Astrocyte (in vitro differentiated cells and primary cell): ENCODE measurements around the gene SLC25A10.

Experiments used
- EZH2 ChIP-seq: IDR thresholded peaks from 2 replicates; pipeline ENCODE4 v1.6.1; 2012; ENCODE audit warnings: mild to moderate bottlenecking, low read length, inconsistent platforms; ENCODE audit not compliant: insufficient read depth
- TF ChIP-seq, protein P1 (sequence below): IDR thresholded peaks from 2 replicates; pipeline ENCODE4 v1.5.1; 2011; ENCODE audit warnings: low read depth, mild to moderate bottlenecking, inconsistent platforms, low read length, moderate library complexity; ENCODE audit not compliant: insufficient read depth

GRCh38 chr17:81701288-81702071 is 10.6 kb upstream of the SLC25A10 start:
- TF ChIP-seq, protein P1, sequence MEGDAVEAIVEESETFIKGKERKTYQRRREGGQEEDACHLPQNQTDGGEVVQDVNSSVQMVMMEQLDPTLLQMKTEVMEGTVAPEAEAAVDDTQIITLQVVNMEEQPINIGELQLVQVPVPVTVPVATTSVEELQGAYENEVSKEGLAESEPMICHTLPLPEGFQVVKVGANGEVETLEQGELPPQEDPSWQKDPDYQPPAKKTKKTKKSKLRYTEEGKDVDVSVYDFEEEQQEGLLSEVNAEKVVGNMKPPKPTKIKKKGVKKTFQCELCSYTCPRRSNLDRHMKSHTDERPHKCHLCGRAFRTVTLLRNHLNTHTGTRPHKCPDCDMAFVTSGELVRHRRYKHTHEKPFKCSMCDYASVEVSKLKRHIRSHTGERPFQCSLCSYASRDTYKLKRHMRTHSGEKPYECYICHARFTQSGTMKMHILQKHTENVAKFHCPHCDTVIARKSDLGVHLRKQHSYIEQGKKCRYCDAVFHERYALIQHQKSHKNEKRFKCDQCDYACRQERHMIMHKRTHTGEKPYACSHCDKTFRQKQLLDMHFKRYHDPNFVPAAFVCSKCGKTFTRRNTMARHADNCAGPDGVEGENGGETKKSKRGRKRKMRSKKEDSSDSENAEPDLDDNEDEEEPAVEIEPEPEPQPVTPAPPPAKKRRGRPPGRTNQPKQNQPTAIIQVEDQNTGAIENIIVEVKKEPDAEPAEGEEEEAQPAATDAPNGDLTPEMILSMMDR = no peak
- no peak for TF ChIP-seq EZH2
